A549 (cell line): ENCODE data around the gene ACOXL. TPM values are rescaled to one million over a fixed set of nuclear protein-coding genes. Genes with fewer than 3 reads are reported as not detected.

Experiments used
- ATAC-seq, 2 experiments: fragments of 200-7000 bp in 1 of 2; fragments of >200 bp in 1 of 2; cut with Nextera tagmentation in 1 of 2; cut with Tn5 transposase in 1 of 2; 3 replicates each; pipeline versions ENCODE4 v1.8.0 to v1.9.1; 2018 to 2020; ENCODE audit warnings: mild to moderate bottlenecking in 1 of 2, moderate library complexity in 1 of 2
- CTCF ChIA-PET: fragments of 300-600 bp; sonication (Branson Sonifier 250); formaldehyde crosslinking; extraction: SDS; loops from one replicate; lab custom pipeline; 2021; ENCODE audit warnings: antibody characterized with exemption, inconsistent platforms; lab: Yijun Ruan, JAX
- POLR2A ChIA-PET: fragments of 350-600 bp; formaldehyde crosslinking; extraction: SDS; loops from one replicate; lab custom pipeline; 2021; ENCODE audit warnings: antibody characterized with exemption, inconsistent platforms; lab: Yijun Ruan, JAX
- DNase-seq, 2 experiments: peaks; one replicate each; pipeline versions ENCODE4 v3.0.0 to v3.0.0-alpha.2; 2011 to 2016; ENCODE audit warnings: low read depth in 1 of 2, low spot score in 1 of 2
- FAIRE-seq: peaks from 2 replicates; lab custom pipeline; 2011; peaks lifted over from hg19 to GRCh38; lab: Jason Lieb, UNC
- H3K27ac ChIP-seq, 2 experiments: fragments of >200 bp; sonication (Bioruptor Twin); formaldehyde crosslinking; 3 replicates each; pipeline ENCODE4 v1.5.1; 2016 to 2017
- H3K4me1 ChIP-seq: fragments of >200 bp; sonication (Bioruptor Twin); formaldehyde crosslinking; 3 replicates; pipeline ENCODE4 v1.6.1; 2016
- H3K4me2 ChIP-seq: fragments of >200 bp; sonication (Bioruptor Twin); formaldehyde crosslinking; 3 replicates; pipeline ENCODE4 v1.6.1; 2016
- H3K4me3 ChIP-seq: fragments of >200 bp; sonication (Bioruptor Twin); formaldehyde crosslinking; 3 replicates; pipeline ENCODE4 v1.5.1; 2016
- H3K9me3 ChIP-seq: fragments of >200 bp; sonication (Bioruptor Twin); formaldehyde crosslinking; 3 replicates; pipeline ENCODE4 v1.6.1; 2016
- ATOH8 ChIP-seq: fragments of 250-450 bp; sonication (Bioruptor Pico); IDR thresholded peaks from 2 replicates; pipeline ENCODE4 v1.5.0; 2020; ENCODE audit warnings: low read depth, mild to moderate bottlenecking, moderate library complexity
- BCL3 ChIP-seq: fragments of >200 bp; sonication (Bioruptor Twin); formaldehyde crosslinking; IDR thresholded peaks from 3 replicates; pipeline ENCODE4 v1.6.1; 2016
- CBX2 ChIP-seq: fragments of 200-600 bp; sonication (generic); IDR thresholded peaks from 2 replicates; pipeline ENCODE4 v1.6.1; 2016; ENCODE audit warnings: low read depth, mild to moderate bottlenecking, borderline replicate concordance
- CEBPB ChIP-seq, 2 experiments: fragments of >200 bp in 1 of 2; sonication (Bioruptor Twin) in 1 of 2; formaldehyde crosslinking in 1 of 2; IDR thresholded peaks; 2 replicates each; pipeline ENCODE4 v1.6.1; 2012 to 2016
- CHD2 ChIP-seq: fragments of 150-350 bp; IDR thresholded peaks from 2 replicates; pipeline ENCODE4 v1.6.1; 2014; ENCODE audit warnings: low read length; ENCODE audit not compliant: partially characterized antibody
- E2F6 ChIP-seq: IDR thresholded peaks from 2 replicates; pipeline ENCODE4 v1.6.1; 2012; ENCODE audit warnings: low read depth, borderline replicate concordance
- EP300 ChIP-seq, 2 experiments: fragments of >200 bp; sonication (Bioruptor Twin); formaldehyde crosslinking; IDR thresholded peaks; 2 replicates in 1 of 2; 3 replicates in 1 of 2; pipeline ENCODE4 v1.6.1; 2016 to 2017
- FOSB ChIP-seq: fragments of 250-450 bp; sonication (Bioruptor Pico); IDR thresholded peaks from 2 replicates; pipeline ENCODE4 v1.5.0; 2020; ENCODE audit warnings: mild to moderate bottlenecking, moderate library complexity
- FOSL2 ChIP-seq, 2 experiments: fragments of 450-650 bp in 1 of 2; fragments of >200 bp in 1 of 2; sonication (Bioruptor Twin) in 1 of 2; formaldehyde crosslinking; IDR thresholded peaks; 2 replicates each; pipeline versions ENCODE4 v1.5.0 to v1.6.1; 2016 to 2020; ENCODE audit warnings: mild to moderate bottlenecking in 1 of 2, moderate library complexity in 1 of 2
- HMGXB4 ChIP-seq: fragments of 250-450 bp; sonication (Bioruptor Pico); IDR thresholded peaks from 2 replicates; pipeline ENCODE4 v1.5.0; 2021; ENCODE audit warnings: mild to moderate bottlenecking, moderate library complexity, borderline replicate concordance
- JUNB ChIP-seq: fragments of >200 bp; sonication (Bioruptor Twin); formaldehyde crosslinking; IDR thresholded peaks from 2 replicates; pipeline ENCODE4 v1.6.1; 2016
- KDM1A ChIP-seq: fragments of 200-600 bp; sonication (generic); IDR thresholded peaks from 2 replicates; pipeline ENCODE4 v1.6.1; 2016; ENCODE audit warnings: low read depth, mild to moderate bottlenecking
- KDM5A ChIP-seq: fragments of 200-600 bp; sonication (generic); IDR thresholded peaks from 2 replicates; pipeline ENCODE4 v1.6.1; 2016; ENCODE audit warnings: antibody characterized with exemption, mild to moderate bottlenecking
- NFE2L2 ChIP-seq: fragments of 150-350 bp; conservative IDR thresholded peaks from 2 replicates; pipeline ENCODE4 v1.6.1; 2014; ENCODE audit warnings: low read length
- NPAS2 ChIP-seq: fragments of 250-450 bp; sonication (Bioruptor Pico); IDR thresholded peaks from 2 replicates; pipeline ENCODE4 v1.8.0; 2022; ENCODE audit warnings: mild to moderate bottlenecking, moderate library complexity, borderline replicate concordance
- NR3C1 ChIP-seq: fragments of >200 bp; sonication (Bioruptor Twin); formaldehyde crosslinking; IDR thresholded peaks from 3 replicates; pipeline ENCODE4 v1.6.1; 2017
- PBX3 ChIP-seq: IDR thresholded peaks from 2 replicates; pipeline ENCODE4 v1.6.1; 2012
- RNF2 ChIP-seq: fragments of 200-600 bp; sonication (generic); IDR thresholded peaks from 2 replicates; pipeline ENCODE4 v1.6.1; 2016; ENCODE audit warnings: low read depth, mild to moderate bottlenecking, antibody characterized with exemption, moderate library complexity, borderline replicate concordance
- SMC3 ChIP-seq: fragments of >200 bp; sonication (Bioruptor Twin); formaldehyde crosslinking; IDR thresholded peaks from 3 replicates; pipeline ENCODE4 v1.6.1; 2018; ENCODE audit warnings: inconsistent platforms
- SREBF2 ChIP-seq: fragments of 450-650 bp; IDR thresholded peaks from 2 replicates; pipeline ENCODE4 v1.6.1; 2014; ENCODE audit warnings: mild to moderate bottlenecking, moderate library complexity
- ZFP36 ChIP-seq: fragments of 450-650 bp; IDR thresholded peaks from 2 replicates; pipeline ENCODE4 v1.6.1; 2014; ENCODE audit warnings: borderline replicate concordance; ENCODE audit not compliant: partially characterized antibody
- ZNF302 ChIP-seq: fragments of 250-450 bp; sonication (Bioruptor Pico); IDR thresholded peaks from 2 replicates; pipeline ENCODE4 v1.9.0; 2021; ENCODE audit warnings: inconsistent platforms, mild to moderate bottlenecking, moderate library complexity
- WGBS: methylation state at CpG from one replicate; pipeline ENCODE4 v1.1.6; 2017; ENCODE audit errors: missing lambda C conversion rate; 5-methylcytosine and 5-hydroxymethylcytosine counted together
- polyA plus RNA-seq, 4 experiments: library from polyadenylated mRNA; depleted of rRNA in 3 of 4; stranded (reverse); fragments of >200 nt; fragmentation: RNase III in 1 of 4; extraction: RNeasy Plus Mini Kit Qiagen cat#74134 plus additional on column Dnase treatment in 1 of 4; gene quantifications; 2 replicates in 3 of 4; 3 replicates in 1 of 4; pipeline ENCODE4 v1.2.3, GENCODE V29; 2011 to 2017

The ACOXL gene
- polyA plus RNA-seq, 2 of the 4 experiments (the other 2 are of a cell fraction) = not detected

GRCh38 chr2:111139637-111140317 lies 407.4 kb downstream of the ACOXL start:
- ChIA-PET POLR2A (interaction anchor here (1.4 kb wide), 1 partner anchor 19 kb away, joined by 3 read pairs; the partner anchor contains the start of gene BCL2L11), CTCF (interaction anchor here (0.7 kb wide), 1 partner anchor 47 kb away, joined by 3 read pairs; no protein-coding TSS in a partner anchor)
- WGBS = 70% methylated on average over 12 of the region's 12 CpGs
- peaks cover 11% of the 10 kb centered on the region; the same call in 1 of the 3 replicates for H3K4me1 ChIP-seq
- DNase-seq = no peak
- H3K4me2 ChIP-seq = no peak overlapping the region
- H3K27ac ChIP-seq = peak overlapping the region in 1 of 2 experiments; percentile 31; a peak in 1 of 6 replicates
- H3K4me3 ChIP-seq = no peak overlapping the region
- no peak for FAIRE-seq
- no peak for TF ChIP-seq CEBPB (IDR thresholded peaks at IDR 0.05)
- no peak for TF ChIP-seq EP300 (IDR thresholded peaks at IDR 0.05)
- TF ChIP-seq JUNB = no peak
- TF ChIP-seq FOSB (CRISPR knock-in tag) = no peak
- no peak for TF ChIP-seq PBX3
- TF ChIP-seq BCL3 = no peak
- no peak for TF ChIP-seq KDM5A
- TF ChIP-seq CBX2 = no peak
- TF ChIP-seq NPAS2 (CRISPR knock-in tag) = no peak
- no peak; a peak in 1 of 6 replicates for ATAC-seq
- H3K9me3 ChIP-seq = no peaks in the 10 kb centered on the region

- no peaks in the 10 kb centered on the region for H3K9me3 ChIP-seq
- H3K4me3 ChIP-seq = no peak overlapping the region
- WGBS = 93% methylated on average over 4 of the region's 4 CpGs
- FAIRE-seq (no peak), DNase-seq (no peak), ATAC-seq (no peak)
- H3K4me2 ChIP-seq = no peak overlapping the region
- ChIA-PET POLR2A (interaction anchor here (1.4 kb wide), 1 partner anchor 20 kb away, joined by 3 read pairs; the partner anchor contains the start of gene BCL2L11), CTCF (interaction anchor here (0.6 kb wide), 1 partner anchor 1489 kb away, joined by 3 read pairs; no protein-coding TSS in a partner anchor)
- TF ChIP-seq KDM1A = no peak
- no peak for TF ChIP-seq E2F6
- TF ChIP-seq ZNF302 (CRISPR knock-in tag) = no peak
- TF ChIP-seq HMGXB4 (CRISPR knock-in tag) = no peak
- no peak for TF ChIP-seq NFE2L2
- TF ChIP-seq BCL3 = no peak
- TF ChIP-seq ZFP36 = no peak
- no peak for TF ChIP-seq SREBF2
- no peak for TF ChIP-seq NR3C1
- TF ChIP-seq RNF2 = no peak
- TF ChIP-seq FOSL2 (IDR thresholded peaks at IDR 0.05) = no peak
- no peak for TF ChIP-seq FOSL2 (CRISPR knock-in tag; IDR thresholded peaks at IDR 0.05)
- TF ChIP-seq SMC3 = no peak
- no peak for TF ChIP-seq ATOH8 (CRISPR knock-in tag)
- TF ChIP-seq CHD2 = no peak
- TF ChIP-seq JUNB = no peak
- peaks cover 11% of the 10 kb centered on the region; the same call in 1 of the 3 replicates for H3K4me1 ChIP-seq
- H3K27ac ChIP-seq = no peak overlapping the region
Measured at GRCh38 chr2:111140815-111141214, 408.4 kb downstream of the ACOXL start.
